Amygdala (tissue), 56 donors: Measurements from ENCODE around the gene CFB.
"Not testable (repeated sequence)": the region's sequence is repeated elsewhere in the genome, so short reads cannot be mapped to it uniquely, and the experiment has no call there.

Experiments
- DNase-seq, 56 donors: peaks; one replicate each; lab custom pipeline; 2025; lab: John Stamatoyannopoulos, UW

The CFB gene

DNA sequence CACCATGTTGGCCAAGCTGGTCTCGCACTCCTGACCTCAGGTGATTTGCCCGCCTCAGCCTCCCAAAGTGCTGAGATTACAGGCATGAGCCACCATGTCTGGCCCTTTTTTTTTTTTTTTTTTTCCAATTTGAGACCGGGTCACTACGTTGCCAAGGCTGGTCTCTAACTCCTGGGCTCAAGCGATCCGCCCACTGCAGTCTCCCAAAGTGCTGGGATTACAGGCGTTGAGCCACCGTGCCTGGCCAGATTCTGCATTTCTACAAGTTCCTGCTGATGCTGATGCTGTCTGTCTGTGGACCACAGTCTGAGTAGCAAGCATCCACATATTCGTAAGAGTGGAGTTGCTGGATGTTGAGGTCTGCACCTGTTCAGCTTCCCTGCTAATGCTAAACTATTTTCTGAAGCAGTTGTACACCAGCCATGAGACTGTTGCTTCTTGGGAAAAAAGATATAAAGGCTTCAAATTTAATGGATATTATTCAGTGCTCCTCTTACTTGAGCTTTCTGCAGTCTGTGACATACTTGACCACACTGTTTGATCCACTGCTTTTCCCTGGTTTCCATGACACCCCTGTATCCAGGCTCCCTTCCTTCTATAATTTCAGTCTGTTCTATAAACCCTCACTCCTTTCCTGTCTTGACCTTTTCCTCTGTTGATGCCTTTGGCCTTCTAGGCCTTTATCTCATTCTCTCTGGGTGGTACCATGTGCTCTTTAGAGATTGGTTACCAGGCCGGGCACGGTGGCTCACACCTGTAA is 33.9 kb upstream of the CFB start:
- DNase-seq: no peak

DNA sequence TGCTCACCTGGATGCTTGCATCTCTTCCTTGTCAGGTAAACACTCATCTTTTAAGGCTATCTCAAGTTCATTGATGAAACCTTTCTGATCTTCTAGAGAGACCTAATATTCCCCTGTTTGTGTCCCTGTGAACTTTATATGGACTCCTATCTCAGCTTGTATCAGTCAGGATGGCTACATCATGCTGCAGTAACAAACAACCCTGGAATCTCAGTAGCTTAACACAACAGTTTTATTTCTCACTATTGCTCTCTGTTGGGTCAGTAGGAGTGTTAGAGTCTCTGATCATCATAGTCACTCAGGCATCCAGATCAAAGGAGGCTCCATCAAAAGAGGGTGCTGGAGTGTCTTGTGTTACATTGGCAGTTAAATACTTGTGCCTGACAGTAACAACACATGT is 30.5 kb upstream of the CFB start:
- DNase-seq: no peak

DNA sequence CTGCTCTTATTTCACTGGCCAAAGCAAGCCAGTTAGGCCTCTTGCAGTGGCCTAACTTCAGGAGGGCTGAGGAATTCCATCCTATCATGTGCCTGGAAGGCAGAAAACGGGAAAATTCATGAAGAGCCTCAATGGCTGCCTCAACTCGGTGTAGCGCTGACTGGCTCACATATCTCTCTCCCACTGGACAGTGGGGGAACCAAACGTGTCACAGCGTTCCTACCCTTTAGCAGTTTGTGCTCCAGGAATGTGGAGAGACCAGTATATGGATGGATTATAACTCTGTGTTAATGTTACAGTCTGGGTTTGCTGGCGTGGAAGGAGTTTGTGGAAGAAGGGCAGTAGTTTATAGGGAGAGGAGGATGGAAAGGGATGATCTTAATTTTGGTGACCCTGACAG is 30.1 kb upstream of the CFB start:
- no peak for DNase-seq

DNA sequence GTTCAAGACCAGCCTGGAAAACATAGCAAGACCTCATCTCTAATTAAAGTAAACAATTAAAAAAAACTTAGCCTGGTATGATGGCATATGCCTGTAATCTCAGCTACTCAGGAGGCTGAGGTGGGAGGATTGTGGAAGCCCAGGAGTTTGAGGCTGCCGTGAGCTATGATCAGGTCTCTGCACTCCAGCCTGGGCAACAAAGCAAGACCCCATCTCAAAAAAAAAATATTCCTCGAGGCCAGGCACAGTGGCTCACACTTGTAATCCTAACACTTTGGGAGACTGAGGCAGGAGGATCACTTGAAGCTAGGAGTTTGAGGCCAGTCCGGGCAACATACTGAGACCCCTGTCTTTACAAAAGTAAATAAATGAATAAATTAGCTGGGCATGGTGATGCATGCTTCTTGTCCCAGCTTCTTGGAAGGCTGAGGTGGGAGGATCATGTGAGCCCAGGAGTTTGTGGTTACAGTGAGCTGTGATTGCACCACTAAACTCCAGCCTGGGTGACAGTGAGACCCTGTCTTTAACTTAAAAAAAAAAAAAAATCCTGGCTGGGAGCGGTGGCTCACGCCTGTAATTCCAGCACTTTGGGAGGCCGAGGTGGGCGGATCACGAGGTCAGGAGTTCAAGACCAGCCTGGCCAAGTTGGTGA is 27.7 kb upstream of the CFB start:
- no peak for DNase-seq

DNA sequence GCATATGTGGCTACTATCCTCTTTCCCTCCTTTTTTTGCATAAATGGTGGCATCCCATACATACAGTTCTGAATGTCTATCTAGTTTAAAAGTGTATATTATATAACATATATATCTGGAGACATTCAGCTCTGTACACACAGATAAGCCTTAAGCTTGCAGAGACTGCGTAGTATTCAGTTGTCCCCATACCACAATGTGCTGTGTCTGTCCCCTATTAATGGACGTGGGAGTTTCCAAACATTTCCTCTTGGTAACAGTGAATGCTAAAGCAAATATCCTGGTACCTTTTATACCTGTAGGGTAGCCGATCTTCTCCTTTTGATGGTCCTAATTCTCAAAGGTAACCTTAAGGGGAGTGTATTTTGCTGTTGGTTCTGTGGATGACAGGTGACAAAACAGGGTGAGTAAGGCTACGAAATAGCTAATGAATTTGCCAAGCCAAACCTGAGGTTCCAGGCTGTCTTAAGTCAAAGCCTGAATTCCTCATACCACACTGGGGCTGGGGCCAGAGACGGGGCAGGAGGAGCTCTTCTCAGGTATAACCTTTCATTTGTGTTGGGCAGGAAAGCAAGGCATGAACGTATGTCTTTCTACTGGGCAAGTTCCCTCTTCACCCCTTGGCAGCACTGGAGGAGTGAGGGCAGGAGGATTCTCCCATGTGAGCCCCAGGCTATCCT is 26.1 kb upstream of the CFB start:
- no peak for DNase-seq

DNA sequence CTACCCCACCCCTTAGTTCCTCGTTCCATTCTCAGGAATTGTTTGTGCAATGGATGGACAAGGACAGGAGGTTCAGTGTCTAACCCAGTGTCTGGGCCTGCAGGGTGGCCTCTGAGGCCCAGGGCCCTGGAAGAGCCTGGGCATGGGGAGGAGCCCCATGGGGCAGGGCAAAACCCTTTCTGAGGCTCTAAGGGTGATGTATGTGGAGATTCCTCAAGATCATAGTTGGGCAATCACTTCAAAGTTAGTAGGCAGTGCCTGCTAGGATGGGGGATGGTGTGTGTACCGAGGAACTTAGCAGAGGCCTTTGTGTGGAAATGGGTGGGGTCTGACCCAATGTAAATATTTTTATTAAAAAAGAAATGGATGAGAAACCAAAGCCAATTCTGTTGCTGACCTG is 25.1 kb upstream of the CFB start:
- no peak for DNase-seq

DNA sequence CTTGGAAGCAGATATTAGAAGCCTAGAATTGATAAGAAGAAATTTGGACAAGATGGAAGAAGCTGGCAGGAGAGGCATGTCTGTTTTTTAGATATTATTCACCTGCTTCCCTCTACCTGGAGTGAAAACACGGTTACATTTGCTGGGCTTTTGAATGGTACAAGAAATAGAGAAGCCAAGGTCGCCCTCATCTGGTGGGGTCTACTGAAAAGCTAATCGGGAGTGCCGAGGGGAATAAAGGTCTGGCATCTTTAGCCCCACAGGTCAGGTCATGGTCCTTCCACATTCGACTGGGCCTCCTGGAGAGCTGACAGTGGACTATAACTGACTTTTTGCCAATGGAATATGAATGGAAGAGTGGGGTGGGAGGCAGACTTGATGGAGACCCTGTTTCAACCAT is 23.0 kb upstream of the CFB start:
- no peak for DNase-seq

DNA sequence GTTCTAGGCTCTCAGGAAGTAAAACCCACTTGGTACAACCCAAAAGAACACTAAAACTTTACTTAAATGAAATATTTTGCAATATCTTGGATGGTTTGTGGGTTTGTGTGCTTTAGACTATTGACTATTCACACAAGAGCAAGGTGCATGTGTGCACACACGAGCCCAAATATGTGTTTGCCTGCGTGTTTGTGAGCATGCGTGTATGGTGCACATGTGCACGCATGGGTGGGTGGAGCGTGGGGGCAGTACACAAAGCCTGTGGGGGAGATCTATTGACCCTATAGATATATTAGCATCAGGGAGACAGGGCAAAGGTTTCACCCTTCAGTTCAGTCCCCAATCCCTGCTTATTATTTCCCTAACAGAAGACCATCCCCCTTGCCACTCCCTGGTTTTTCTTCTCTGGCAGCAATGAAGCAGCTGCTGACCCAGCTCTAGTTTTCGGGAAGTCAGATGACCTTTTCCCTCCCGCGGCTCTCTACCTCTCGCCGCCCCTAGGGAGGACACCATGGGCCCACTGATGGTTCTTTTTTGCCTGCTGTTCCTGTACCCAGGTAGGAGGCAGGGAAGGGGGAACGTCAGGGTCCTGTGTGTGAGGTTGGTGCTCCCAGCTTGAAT is 18.5 kb upstream of the CFB start, which contains the start of gene C2:
TSS of gene C2 (plus strand) at position 476 of the 621 bp plus-strand sequence. CDS start at position 512, 36 bp downstream.
- DNase-seq: peak in 1 of 56 donors; percentile 25

DNA sequence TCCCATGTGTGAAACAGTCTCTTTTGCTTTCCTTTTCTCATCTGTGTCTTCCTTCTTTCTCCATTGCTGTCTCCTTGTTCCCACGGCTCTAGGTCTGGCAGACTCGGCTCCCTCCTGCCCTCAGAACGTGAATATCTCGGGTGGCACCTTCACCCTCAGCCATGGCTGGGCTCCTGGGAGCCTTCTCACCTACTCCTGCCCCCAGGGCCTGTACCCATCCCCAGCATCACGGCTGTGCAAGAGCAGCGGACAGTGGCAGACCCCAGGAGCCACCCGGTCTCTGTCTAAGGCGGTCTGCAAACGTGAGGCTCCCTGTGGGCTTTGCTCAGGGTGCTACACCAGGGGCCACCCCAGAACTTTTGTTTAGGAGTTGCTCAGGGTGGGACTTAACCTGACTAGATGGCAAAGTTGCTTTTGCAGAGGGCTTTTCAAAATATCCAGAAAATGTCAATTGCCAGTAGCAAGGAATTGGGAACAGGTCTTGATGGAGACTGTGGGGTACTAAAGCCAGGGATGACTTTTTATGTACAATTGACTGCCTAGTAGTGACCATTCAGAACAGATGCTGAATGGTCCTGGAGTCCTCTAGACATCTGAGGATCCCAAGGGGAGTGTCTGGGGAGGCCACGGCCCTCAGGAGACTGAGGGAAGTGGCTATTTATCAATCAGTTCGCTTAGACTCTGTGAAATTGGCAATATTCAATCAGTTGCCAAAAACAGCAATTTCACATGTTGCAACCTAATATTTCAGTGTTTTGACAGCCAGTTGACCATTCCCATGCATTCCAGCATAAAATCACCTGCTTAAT is 17.8 kb upstream of the CFB start:
- no peak for DNase-seq

DNA sequence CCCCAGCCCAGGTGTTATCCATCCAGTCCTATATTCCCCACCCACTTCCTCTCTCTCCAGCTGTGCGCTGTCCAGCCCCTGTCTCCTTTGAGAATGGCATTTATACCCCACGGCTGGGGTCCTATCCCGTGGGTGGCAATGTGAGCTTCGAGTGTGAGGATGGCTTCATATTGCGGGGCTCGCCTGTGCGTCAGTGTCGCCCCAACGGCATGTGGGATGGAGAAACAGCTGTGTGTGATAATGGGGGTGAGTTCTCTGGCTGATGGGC is 17.3 kb upstream of the CFB start:
- DNase-seq: no peak

DNA sequence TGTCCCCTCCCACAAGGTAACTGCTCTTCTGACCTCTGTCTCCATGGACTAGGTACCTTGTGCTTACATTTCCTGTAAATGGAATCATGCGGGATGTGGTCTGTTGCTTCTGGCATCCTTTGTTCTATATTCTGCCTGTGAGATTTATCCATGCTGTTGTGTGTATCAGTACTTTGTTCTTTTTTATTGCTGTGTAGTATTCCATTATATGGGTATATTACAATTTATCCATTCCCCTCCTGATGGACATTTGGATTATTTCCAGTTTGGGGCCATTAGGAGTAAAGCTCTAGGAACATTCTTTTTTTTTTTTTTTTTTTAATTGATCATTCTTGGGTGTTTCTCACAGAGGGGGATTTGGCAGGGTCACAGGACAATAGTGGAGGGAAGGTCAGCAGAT is 14.9 kb upstream of the CFB start:
- DNase-seq: no peak

DNA sequence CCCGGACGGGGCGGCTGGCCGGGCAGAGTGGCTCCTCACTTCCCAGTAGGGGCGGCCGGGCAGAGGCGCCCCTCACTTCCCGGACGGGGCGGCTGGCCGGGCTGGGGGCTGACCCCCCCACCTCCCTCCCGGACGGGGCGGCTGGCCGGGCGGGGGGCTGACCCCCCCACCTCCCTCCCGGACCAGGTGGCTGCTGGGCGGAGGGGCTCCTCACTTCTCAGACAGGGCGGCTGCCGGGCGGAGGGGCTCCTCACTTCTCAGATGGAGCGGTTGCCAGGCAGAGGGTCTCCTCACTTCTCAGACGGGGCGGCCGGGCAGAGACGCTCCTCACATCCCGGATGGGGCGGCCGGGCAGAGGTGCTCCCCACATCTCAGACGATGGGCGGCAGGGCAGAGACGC is 13.8 kb upstream of the CFB start:
- not testable (repeated sequence) for DNase-seq

DNA sequence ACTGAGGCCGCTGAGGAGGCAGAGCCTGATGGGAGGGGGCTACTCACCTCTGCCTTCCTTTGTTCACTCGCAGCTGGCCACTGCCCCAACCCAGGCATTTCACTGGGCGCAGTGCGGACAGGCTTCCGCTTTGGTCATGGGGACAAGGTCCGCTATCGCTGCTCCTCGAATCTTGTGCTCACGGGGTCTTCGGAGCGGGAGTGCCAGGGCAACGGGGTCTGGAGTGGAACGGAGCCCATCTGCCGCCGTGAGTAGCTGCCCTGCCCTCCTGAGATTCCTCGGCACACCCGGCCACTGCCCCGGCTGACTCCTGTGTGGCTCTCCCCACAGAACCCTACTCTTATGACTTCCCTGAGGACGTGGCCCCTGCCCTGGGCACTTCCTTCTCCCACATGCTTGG is 12.4 kb upstream of the CFB start:
- DNase-seq: no peak

DNA sequence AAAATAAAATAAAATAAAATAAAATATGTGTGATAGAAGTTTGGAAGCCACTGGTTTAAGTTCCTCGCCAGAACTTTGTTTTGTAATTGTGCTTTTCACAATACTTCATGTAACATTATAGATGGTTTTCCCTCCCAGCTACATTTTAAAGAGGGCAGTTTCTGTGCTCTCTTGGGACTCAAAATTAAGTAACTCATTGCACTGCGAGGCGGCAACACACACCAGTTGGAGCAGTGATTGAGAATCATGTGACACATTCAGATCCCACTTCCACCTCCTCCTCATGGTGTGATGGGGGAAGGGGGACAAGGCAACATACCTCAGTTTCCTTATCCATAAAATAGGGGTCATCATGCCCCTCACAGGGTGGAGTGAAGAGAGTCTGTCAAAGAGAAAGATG is 10.9 kb upstream of the CFB start:
- no peak for DNase-seq

DNA sequence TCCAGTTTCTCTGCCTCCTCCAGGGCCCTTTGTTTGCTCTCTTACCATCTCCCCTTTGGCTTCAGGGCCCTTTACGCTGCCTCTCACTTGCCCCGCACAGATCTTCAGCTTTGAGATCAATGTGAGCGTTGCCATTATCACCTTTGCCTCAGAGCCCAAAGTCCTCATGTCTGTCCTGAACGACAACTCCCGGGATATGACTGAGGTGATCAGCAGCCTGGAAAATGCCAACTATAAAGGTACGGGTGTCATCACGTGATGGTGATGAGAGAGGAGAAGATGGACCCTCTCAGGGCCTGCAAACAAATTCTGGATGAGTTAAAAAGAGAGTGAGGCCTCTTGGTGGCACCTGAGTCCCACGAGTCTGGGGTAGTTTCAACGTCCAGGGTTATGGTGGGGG is 10.1 kb upstream of the CFB start:
- no peak for DNase-seq

DNA sequence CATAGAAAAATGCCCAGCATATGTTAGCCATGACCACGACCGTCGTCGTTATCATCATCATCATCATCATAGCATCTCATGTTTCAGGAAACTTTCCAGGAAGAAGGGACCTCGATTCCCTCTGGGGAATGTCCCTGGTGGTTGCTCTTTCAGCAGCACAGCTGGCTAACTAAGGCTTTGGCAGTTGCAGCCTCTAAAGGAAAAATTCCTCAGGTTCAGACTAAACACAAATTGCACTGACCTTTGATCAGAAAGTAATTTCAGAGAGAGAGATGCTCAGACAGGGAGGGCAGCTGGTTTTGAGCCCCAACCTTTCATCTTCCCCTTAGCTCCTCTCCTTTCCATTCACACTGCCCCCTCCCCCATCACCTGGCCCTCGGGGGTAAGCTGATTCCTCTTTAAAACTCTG is 5.6 kb upstream of the CFB start:
- DNase-seq: no peak

DNA sequence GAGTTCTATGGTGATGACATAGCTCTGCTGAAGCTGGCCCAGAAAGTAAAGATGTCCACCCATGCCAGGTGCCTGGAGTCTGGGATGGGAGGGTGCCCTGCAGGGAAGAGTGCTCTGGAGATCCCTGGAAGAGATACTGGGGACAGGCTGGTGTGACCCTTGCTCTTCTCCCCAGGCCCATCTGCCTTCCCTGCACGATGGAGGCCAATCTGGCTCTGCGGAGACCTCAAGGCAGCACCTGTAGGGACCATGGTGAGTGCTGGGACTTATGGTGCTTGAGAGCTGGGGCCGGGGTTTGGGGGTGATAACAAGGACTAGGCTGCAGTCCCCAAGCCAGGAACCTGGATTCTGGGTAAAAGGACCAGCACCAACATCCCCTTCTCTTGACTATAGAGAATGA is 2.2 kb upstream of the CFB start:
- DNase-seq: no peak

DNA sequence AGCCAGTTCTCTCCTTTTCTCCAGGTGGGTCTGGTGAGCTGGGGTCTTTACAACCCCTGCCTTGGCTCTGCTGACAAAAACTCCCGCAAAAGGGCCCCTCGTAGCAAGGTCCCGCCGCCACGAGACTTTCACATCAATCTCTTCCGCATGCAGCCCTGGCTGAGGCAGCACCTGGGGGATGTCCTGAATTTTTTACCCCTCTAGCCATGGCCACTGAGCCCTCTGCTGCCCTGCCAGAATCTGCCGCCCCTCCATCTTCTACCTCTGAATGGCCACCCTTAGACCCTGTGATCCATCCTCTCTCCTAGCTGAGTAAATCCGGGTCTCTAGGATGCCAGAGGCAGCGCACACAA is 765 bp upstream of the CFB start:
- no peak for DNase-seq

DNA sequence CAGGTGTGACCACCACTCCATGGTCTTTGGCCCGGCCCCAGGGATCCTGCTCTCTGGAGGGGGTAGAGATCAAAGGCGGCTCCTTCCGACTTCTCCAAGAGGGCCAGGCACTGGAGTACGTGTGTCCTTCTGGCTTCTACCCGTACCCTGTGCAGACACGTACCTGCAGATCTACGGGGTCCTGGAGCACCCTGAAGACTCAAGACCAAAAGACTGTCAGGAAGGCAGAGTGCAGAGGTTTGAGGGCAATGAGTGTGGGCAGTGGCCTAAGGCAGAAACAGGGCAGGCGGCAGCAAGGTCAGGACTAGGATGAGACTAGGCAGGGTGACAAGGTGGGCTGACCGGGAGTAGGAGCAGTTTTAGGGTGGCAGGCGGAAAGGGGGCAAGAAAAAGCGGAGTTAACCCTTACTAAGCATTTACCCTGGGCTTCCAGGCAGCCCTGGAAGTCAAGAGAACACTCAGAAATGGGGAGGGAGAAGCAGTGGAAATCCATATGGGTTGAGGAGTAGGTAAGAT is 533 bp downstream of the CFB start:
- no peak for DNase-seq

DNA sequence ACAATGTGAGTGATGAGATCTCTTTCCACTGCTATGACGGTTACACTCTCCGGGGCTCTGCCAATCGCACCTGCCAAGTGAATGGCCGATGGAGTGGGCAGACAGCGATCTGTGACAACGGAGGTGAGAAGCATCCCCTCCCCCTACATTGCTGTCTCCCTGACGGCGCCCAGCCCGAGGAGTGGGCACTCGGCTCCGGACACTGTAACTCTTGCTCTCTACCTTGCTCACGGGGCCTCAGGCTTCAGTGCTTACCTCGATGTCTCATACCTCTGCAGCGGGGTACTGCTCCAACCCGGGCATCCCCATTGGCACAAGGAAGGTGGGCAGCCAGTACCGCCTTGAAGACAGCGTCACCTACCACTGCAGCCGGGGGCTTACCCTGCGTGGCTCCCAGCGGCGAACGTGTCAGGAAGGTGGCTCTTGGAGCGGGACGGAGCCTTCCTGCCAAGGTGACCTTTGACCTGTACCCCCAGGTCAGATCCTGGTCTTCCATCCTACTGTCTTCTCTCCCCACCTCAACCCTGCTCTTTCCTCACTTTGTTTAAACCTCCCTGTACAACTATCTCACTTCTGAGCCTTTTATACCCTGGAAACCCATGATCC is 1.3 kb downstream of the CFB start:
- DNase-seq: no peak
